ENCODE measurements around the gene RNF41.
"Not testable (repeated sequence)": the region's sequence is repeated elsewhere in the genome, so short reads cannot be mapped to it uniquely, and the experiment has no call there.

RNF41 gene

GRCh38 chr12:56221757-56222530, at the start of gene RNF41:
Gene RNF41, minus strand, starts transcription at chr12:56221922. Its CDS starts 7,875 bp downstream, at chr12:56214047.
- peak; percentile 91 for DNase-seq

DNA sequence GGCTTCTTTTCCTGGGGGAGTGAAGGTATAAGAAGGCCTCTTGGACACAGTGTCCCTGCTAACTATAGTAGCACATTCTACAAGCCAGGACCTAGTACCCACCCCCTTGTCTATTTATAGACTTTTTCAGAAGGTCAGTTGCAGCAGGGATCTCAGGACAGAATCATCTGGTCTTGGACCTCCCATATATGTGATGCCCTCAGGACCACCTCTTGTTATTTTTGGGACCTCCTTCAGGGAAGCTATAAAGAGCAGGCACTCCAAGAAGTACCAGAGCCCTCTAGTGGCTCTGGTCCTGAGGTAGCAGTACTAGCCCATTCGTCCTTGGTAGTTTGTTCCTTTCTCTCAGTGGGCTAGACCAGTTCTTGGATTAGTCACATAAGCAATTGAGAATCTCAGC, 49.3 kb upstream of the RNF41 start:
- DNase-seq: no peak

DNA sequence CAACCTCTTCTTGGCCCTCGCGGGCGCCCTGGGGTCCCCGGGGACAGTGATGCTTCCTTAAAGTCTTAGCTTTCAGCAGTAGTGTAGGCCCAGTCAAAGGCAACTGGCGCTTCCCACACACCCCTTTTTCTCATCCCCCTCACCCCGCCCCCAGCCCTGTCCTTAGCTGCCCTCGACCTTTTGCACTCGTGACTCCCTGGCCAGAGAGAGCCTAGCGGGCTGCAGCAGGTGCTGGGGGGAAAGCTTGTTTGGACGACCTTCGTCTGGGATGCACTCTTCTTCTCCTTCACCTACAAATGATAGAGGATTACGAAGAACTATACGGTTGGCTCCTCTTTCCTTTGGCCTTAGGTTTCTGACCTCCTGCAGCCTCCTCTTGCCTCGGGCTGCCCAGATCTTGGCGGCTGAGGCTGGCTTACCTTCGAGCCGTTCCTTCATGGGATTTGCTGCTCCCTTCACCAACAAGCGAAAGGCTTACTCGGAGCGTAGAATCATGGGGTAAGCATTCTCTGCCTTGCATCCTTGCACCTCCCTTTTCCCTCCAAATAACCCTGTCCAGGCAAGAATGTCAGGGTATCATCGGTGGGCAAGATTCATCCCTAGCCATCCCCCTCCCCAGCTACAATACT, 45.8 kb upstream of the RNF41 start:
- DNase-seq: no peak

- DNase-seq: peak; percentile 90
Measured at GRCh38 chr12:56266693-56267442, 45.1 kb upstream of the RNF41 start, which contains the start of gene COQ10A. Gene COQ10A, plus strand, starts transcription at chr12:56266942. Its CDS starts 177 bp downstream, at chr12:56267119.

GRCh38 chr12:56266068-56266692, 44.5 kb upstream of the RNF41 start:
- DNase-seq: not testable (repeated sequence)

GRCh38 chr12:56262955-56263354, 41.2 kb upstream of the RNF41 start:
- DNase-seq: not testable (repeated sequence)

- no peak for DNase-seq
Measured at GRCh38 chr12:56261503-56262232, 39.9 kb upstream of the RNF41 start.

GRCh38 chr12:56260921-56261320, 39.2 kb upstream of the RNF41 start:
- no peak for DNase-seq

DNA sequence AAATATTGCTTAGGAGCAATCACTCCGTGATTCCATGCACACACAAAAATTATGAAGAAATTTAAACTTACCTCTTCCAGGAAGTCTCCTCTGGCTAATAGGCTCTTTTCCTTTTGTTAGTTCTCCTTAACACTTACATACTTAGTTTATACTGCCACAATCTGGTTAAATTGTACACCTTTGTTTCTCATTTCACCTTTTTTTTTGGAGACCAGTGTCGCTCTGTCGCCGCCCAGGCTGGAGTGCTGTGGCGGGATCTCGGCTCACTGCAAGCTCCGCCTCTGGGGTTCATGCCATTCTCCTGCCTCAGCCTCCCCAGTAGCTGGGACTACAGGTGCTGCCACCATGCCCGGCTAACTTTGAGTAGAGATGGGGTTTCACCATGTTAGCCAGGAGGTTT, 38.7 kb upstream of the RNF41 start:
- DNase-seq: no peak

DNA sequence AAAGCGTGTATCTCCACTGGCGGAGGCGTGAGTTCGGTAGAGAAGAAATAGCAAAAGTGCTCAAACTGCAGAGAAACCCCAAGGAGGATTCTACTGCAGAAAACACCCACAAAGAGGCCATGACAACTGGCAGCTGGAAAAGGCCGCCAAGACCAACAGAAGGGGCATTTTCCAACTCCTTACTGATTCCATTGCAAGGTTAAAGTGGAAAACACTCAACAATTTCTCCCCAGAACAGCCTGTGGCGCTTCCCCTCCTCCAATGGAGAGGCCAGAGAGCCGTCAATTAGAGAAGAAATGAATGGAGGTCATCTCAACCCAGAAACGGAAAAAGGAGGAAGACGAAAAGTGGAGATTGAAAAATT, 37.1 kb upstream of the RNF41 start:
- no peak for DNase-seq

- peak; percentile 77 for DNase-seq
Measured at GRCh38 chr12:56258068-56258819, 36.5 kb upstream of the RNF41 start, which contains the start of gene ANKRD52. Gene ANKRD52, minus strand, starts transcription at chr12:56258384. Its CDS starts 115 bp downstream, at chr12:56258269.

DNA sequence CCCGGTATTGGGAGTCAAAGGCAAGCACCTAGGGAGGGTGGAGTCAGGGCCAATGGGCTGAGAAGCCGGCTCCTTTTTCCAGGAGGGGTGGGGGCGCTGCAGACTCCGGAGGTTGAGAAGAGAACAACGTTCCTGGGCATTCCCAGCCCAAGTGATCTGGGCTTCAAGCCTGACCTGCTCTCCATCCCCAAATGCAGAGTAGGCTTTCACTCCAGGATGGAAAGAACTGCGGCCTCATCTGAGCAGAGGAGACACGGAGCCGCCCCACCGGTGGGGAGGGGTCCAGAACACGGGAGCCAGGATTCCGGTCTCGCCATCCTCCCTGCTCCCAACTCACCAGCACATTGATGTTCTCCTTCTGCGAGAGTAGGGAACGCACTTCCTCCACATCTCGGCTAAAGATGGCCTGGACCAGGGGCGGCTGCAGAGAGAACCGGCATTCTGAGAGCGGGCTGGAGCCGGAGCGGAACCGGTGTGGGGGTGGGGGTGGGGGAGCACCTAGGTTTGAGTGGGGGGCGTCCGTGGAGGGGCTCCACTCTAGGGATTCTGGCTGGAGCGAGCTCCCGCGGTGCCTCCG, 35.9 kb upstream of the RNF41 start:
- no peak for DNase-seq

GRCh38 chr12:56257071-56257470, 35.3 kb upstream of the RNF41 start:
- no peak for DNase-seq

DNA sequence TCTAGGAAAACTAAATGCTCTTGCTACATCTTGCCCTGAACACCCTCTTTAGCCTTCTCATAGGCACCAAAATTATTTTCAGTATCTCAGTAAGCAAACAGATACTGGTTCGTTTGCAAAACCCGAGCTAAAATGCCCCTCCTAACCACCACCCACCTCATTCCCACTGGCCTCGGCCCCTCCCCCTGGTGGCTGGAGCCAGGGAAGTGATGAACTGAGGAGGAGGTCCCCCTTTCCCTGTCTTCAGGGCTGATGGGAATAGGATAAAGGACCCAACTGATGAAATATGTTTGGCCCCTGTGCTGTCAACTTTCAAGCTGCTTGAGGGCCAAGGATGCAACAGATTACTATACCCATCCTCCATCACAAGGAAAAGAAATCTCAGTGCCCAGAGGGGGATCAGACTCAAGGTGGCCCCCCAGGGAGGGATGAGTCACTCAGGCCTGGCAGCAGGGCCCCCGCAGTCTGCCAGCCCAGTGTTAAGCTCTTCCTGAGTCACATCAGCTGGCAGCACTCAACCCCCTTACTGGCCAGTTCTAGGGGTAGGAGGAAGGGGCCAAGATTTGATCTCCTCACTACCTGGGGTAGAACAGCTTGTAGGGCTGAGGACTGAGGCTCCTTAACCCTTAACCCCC, 34.7 kb upstream of the RNF41 start:
- DNase-seq: no peak

DNA sequence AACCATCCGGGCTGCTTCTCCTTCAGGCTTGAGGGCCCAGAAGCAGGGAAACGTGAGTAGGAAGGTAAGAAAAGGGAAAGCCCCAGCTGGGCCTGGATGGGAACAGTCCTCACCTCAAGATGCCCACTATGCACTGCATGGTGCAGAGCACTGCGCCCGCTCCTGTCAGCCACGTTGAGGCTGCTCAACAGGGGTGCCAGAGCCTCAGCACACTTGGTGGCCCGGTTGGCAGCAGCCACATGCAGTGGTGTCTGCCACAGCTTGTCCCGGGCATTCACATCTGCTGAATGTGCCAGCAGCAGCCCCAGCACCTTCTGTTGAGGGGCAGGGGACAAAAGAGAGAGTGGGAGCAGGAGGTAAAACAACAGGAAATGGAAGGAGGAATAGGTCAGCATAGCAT, 33.9 kb upstream of the RNF41 start:
- no peak for DNase-seq

GRCh38 chr12:56253091-56253490, 31.4 kb upstream of the RNF41 start:
- no peak for DNase-seq

GRCh38 chr12:56252649-56253048, 30.9 kb upstream of the RNF41 start:
- DNase-seq: no peak

DNA sequence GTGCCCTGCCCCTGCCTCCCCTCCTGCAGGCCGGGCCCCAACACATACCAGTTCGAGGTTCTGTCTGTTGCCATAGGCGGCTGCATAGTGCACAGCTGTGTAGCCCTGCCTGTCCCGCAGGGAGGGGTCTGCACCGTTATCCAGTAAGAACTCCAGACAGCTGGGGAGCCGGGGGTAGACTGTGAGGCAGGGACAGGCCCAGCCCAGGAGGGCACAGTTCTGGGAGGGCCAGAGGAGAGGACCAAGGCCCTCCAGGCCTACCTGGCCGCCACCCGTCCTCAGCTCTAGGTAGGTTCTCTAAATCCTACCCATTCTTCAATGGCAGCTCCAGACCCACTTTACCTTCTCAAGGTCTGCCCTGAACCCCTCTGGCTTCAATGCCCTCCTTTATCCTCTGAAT, 27.0 kb upstream of the RNF41 start:
- DNase-seq: no peak

GRCh38 chr12:56247923-56248322, 26.2 kb upstream of the RNF41 start:
- DNase-seq: no peak

GRCh38 chr12:56244494-56244893, 22.8 kb upstream of the RNF41 start:
- DNase-seq: no peak

DNA sequence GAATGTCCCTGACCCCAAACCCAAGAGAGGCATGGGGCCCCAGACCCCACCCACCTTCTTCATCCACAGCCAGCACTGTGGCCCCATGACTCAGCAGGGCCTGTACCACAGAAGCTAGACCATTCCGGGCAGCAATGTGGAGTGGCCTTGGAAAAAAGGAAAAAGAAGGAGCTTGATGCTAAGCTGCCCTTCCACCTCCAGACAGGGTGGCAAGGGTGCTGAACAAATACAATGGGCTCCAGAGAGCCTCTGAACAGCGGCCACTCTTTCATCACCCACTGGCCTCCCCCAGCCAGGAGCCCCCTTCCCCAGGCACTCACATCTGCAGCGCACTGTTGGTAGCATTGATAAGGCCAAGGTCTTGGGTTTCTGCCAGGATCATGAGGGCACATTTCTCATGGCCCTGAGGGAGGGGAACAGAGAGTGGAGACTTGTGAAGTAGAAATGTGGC, 22.0 kb upstream of the RNF41 start:
- no peak for DNase-seq

Measured in activated CD4-positive, alpha-beta T cell treated with anti-CD3 and anti-CD28 coated beads, Interleukin-2, amount 50 U/mL, for 1 hour (primary cell).